GM23338 (cell line): ENCODE results near the gene CALCR. TPM values are rescaled to one million over a fixed set of nuclear protein-coding genes. Genes with fewer than 3 reads are reported as not detected.

ENCODE experiments used
- ATAC-seq: fragments of 200-7000 bp; cut with Tn5 transposase; 3 replicates; pipeline ENCODE4 v1.9.1; 2020
- DNase-seq: peaks from one replicate; pipeline ENCODE4 v3.0.0-alpha.2; 2015; ENCODE audit warnings: low spot score
- H2AFZ ChIP-seq: fragments of 200-600 bp; sonication (generic); 2 replicates; pipeline ENCODE4 v1.8.0; 2016; ENCODE audit warnings: antibody characterized with exemption, mild to moderate bottlenecking, moderate library complexity
- H3F3A ChIP-seq: fragments of 200-600 bp; sonication (generic); replicated peaks from 2 replicates; pipeline ENCODE4 v1.8.0; 2017; ENCODE audit warnings: antibody characterized with exemption, mixed run types, low read depth
- H3K27ac ChIP-seq: fragments of 200-600 bp; sonication (generic); 2 replicates; pipeline ENCODE4 v1.6.1; 2016; ENCODE audit warnings: low read depth
- H3K27me3 ChIP-seq: fragments of 200-600 bp; sonication (generic); 2 replicates; pipeline ENCODE4 v1.8.0; 2016; ENCODE audit warnings: mild to moderate bottlenecking, mixed run types, moderate library complexity; ENCODE audit not compliant: insufficient read depth
- H3K36me3 ChIP-seq: fragments of 200-600 bp; sonication (generic); 2 replicates; pipeline ENCODE4 v1.8.0; 2016; ENCODE audit warnings: mild to moderate bottlenecking; ENCODE audit not compliant: insufficient read depth
- H3K4me1 ChIP-seq: fragments of 200-600 bp; sonication (generic); 2 replicates; pipeline ENCODE4 v1.8.0; 2016; ENCODE audit warnings: mild to moderate bottlenecking, moderate library complexity; ENCODE audit not compliant: insufficient read depth
- H3K4me2 ChIP-seq: fragments of 200-600 bp; sonication (generic); 2 replicates; pipeline ENCODE4 v1.7.1; 2017; ENCODE audit warnings: mixed run types
- H3K4me3 ChIP-seq: fragments of 200-600 bp; sonication (generic); 2 replicates; pipeline ENCODE4 v1.6.1; 2016; ENCODE audit warnings: mixed run types
- H3K79me2 ChIP-seq: fragments of 200-600 bp; sonication (generic); replicated peaks from 2 replicates; pipeline ENCODE4 v1.8.0; 2017; ENCODE audit warnings: mild to moderate bottlenecking; ENCODE audit not compliant: insufficient read depth
- H3K9me2 ChIP-seq: fragments of 200-600 bp; sonication (generic); 2 replicates; pipeline ENCODE4 v1.8.0; 2017; ENCODE audit not compliant: insufficient read depth
- H4K20me1 ChIP-seq: fragments of 200-600 bp; sonication (generic); replicated peaks from 2 replicates; pipeline ENCODE4 v1.8.0; 2017; ENCODE audit warnings: mild to moderate bottlenecking; ENCODE audit not compliant: insufficient read depth
- H3K27ac Mint-ChIP-seq: 2 replicates; pipeline ENCODE4 v1.8.0; 2020; ENCODE audit warnings: inconsistent platforms, mild to moderate bottlenecking, moderate library complexity, mixed read lengths
- H3K27me3 Mint-ChIP-seq: 3 replicates; pipeline ENCODE4 v1.8.0; 2022; ENCODE audit warnings: low read depth, mild to moderate bottlenecking, moderate library complexity, mixed read lengths, inconsistent platforms; ENCODE audit not compliant: insufficient read depth, poor library complexity
- H3K36me3 Mint-ChIP-seq: 3 replicates; pipeline ENCODE4 v1.8.0; 2021; ENCODE audit warnings: low read depth, mild to moderate bottlenecking, inconsistent platforms, moderate library complexity, mixed read lengths
- H3K4me1 Mint-ChIP-seq: 3 replicates; pipeline ENCODE4 v1.8.0; 2020; ENCODE audit warnings: mild to moderate bottlenecking, inconsistent platforms, mixed read lengths
- H3K4me3 Mint-ChIP-seq: 3 replicates; pipeline ENCODE4 v1.8.0; 2021; ENCODE audit warnings: moderate library complexity, mild to moderate bottlenecking, inconsistent platforms, mixed read lengths
- H3K9me3 Mint-ChIP-seq: 3 replicates; pipeline ENCODE4 v1.8.0; 2020; ENCODE audit warnings: moderate library complexity, mild to moderate bottlenecking, inconsistent platforms, mixed read lengths
- CREB1 ChIP-seq: fragments of 250-450 bp; sonication (Bioruptor Pico); IDR thresholded peaks from 2 replicates; pipeline ENCODE4 v1.5.0; 2020; ENCODE audit warnings: low read depth, mild to moderate bottlenecking, moderate library complexity
- EZH2 ChIP-seq: fragments of 200-600 bp; sonication (generic); IDR thresholded peaks from one replicate; pipeline ENCODE4 v1.8.0; 2017; ENCODE audit warnings: antibody characterized with exemption, mild to moderate bottlenecking, low read depth; ENCODE audit not compliant: unreplicated experiment
- EZH2phosphoT487 ChIP-seq: fragments of 200-600 bp; sonication (generic); IDR thresholded peaks from one replicate; pipeline ENCODE4 v1.8.1; 2018; ENCODE audit warnings: antibody characterized with exemption; ENCODE audit not compliant: unreplicated experiment
- JUNB ChIP-seq: IDR thresholded peaks from one replicate; pipeline ENCODE4 v1.6.1; 2016; ENCODE audit warnings: antibody characterized with exemption; ENCODE audit not compliant: unreplicated experiment
- NANOG ChIP-seq: IDR thresholded peaks from 2 replicates; pipeline ENCODE4 v1.6.1; 2016; ENCODE audit warnings: antibody characterized with exemption, borderline replicate concordance
- POLR2AphosphoS5 ChIP-seq: IDR thresholded peaks from 2 replicates; pipeline ENCODE4 v1.6.1; 2016; ENCODE audit warnings: antibody characterized with exemption, low read depth
- STAT1 ChIP-seq: IDR thresholded peaks from one replicate; pipeline ENCODE4 v1.6.1; 2016; ENCODE audit warnings: antibody characterized with exemption; ENCODE audit not compliant: unreplicated experiment
- ZNF114 ChIP-seq: fragments of 250-450 bp; sonication (Bioruptor Pico); IDR thresholded peaks from 2 replicates; pipeline ENCODE4 v1.5.0; 2020; ENCODE audit warnings: mild to moderate bottlenecking, moderate library complexity
- ZNF331 ChIP-seq: fragments of 250-450 bp; sonication (Bioruptor Pico); IDR thresholded peaks from 2 replicates; pipeline ENCODE4 v1.5.0; 2020; ENCODE audit warnings: low read depth, mild to moderate bottlenecking, moderate library complexity
- polyA plus RNA-seq: library from polyadenylated mRNA; unstranded; fragments of >200 nt; fragmentation: Nextera tagmentation; extraction: Ambion mirVana; gene quantifications from 2 replicates; pipeline ENCODE4 v1.2.1, GENCODE V29; 2016
- total RNA-seq: library from RNA; depleted of rRNA; stranded (reverse); fragments of >200 nt; shearing (Covaris generic); gene quantifications from 2 replicates; pipeline ENCODE4 v1.2.3, GENCODE V29; 2014
- TF ChIP-seq, protein P1 (sequence below): fragments of 250-450 bp; sonication (Bioruptor Pico); IDR thresholded peaks from 2 replicates; pipeline ENCODE4 v1.5.0; 2020; ENCODE audit warnings: mild to moderate bottlenecking, moderate library complexity
- TF ChIP-seq, protein P2 (sequence below): IDR thresholded peaks from one replicate; pipeline ENCODE4 v1.6.1; 2018; ENCODE audit warnings: antibody characterized with exemption; ENCODE audit not compliant: unreplicated experiment
- TF ChIP-seq, protein P3 (sequence below), 2 experiments: fragments of 200-600 bp in 1 of 2; sonication (generic) in 1 of 2; conservative IDR thresholded peaks; 2 replicates each; pipeline versions ENCODE4 v1.5.1 to v1.6.1; 2016 to 2017; ENCODE audit warnings: antibody characterized with exemption in 2 of 2, low read depth in 2 of 2, mild to moderate bottlenecking in 2 of 2, moderate library complexity in 1 of 2
- TF ChIP-seq, protein P4 (sequence below): IDR thresholded peaks from 2 replicates; pipeline ENCODE4 v1.6.1; 2016; ENCODE audit warnings: antibody characterized with exemption

CALCR gene
- total and polyA plus RNA-seq, 2 experiments from 2014 or later: 0.32 to 1.6 TPM

DNA sequence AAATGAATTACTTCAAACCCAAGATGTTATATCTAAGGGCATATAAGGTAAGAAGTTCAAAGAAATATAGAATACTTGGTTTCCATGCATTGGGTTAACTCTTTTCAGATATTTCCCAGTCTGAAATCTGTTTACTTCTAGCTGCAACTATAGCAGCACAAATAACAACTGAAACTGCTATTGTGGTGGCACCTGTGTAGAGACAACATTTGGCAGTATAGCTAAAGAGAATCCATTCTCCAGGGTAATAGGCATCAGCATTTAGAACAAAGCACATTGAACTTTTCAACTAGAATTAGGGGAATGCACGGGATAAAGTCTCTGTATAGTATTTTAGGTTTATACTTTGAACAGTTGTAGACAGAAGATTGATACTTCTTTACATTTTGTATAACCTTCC, 19.7 kb upstream of the CALCR start:
- ATAC-seq: no peak
- TF ChIP-seq EZH2phosphoT487 (no peak), JUNB (no peak), ZNF331 (CRISPR knock-in tag) (no peak), NANOG (no peak), CREB1 (CRISPR knock-in tag) (no peak), ZNF114 (no peak), STAT1 (no peak), POLR2AphosphoS5 (no peak), EZH2 (no peak)
- TF ChIP-seq, protein P1, sequence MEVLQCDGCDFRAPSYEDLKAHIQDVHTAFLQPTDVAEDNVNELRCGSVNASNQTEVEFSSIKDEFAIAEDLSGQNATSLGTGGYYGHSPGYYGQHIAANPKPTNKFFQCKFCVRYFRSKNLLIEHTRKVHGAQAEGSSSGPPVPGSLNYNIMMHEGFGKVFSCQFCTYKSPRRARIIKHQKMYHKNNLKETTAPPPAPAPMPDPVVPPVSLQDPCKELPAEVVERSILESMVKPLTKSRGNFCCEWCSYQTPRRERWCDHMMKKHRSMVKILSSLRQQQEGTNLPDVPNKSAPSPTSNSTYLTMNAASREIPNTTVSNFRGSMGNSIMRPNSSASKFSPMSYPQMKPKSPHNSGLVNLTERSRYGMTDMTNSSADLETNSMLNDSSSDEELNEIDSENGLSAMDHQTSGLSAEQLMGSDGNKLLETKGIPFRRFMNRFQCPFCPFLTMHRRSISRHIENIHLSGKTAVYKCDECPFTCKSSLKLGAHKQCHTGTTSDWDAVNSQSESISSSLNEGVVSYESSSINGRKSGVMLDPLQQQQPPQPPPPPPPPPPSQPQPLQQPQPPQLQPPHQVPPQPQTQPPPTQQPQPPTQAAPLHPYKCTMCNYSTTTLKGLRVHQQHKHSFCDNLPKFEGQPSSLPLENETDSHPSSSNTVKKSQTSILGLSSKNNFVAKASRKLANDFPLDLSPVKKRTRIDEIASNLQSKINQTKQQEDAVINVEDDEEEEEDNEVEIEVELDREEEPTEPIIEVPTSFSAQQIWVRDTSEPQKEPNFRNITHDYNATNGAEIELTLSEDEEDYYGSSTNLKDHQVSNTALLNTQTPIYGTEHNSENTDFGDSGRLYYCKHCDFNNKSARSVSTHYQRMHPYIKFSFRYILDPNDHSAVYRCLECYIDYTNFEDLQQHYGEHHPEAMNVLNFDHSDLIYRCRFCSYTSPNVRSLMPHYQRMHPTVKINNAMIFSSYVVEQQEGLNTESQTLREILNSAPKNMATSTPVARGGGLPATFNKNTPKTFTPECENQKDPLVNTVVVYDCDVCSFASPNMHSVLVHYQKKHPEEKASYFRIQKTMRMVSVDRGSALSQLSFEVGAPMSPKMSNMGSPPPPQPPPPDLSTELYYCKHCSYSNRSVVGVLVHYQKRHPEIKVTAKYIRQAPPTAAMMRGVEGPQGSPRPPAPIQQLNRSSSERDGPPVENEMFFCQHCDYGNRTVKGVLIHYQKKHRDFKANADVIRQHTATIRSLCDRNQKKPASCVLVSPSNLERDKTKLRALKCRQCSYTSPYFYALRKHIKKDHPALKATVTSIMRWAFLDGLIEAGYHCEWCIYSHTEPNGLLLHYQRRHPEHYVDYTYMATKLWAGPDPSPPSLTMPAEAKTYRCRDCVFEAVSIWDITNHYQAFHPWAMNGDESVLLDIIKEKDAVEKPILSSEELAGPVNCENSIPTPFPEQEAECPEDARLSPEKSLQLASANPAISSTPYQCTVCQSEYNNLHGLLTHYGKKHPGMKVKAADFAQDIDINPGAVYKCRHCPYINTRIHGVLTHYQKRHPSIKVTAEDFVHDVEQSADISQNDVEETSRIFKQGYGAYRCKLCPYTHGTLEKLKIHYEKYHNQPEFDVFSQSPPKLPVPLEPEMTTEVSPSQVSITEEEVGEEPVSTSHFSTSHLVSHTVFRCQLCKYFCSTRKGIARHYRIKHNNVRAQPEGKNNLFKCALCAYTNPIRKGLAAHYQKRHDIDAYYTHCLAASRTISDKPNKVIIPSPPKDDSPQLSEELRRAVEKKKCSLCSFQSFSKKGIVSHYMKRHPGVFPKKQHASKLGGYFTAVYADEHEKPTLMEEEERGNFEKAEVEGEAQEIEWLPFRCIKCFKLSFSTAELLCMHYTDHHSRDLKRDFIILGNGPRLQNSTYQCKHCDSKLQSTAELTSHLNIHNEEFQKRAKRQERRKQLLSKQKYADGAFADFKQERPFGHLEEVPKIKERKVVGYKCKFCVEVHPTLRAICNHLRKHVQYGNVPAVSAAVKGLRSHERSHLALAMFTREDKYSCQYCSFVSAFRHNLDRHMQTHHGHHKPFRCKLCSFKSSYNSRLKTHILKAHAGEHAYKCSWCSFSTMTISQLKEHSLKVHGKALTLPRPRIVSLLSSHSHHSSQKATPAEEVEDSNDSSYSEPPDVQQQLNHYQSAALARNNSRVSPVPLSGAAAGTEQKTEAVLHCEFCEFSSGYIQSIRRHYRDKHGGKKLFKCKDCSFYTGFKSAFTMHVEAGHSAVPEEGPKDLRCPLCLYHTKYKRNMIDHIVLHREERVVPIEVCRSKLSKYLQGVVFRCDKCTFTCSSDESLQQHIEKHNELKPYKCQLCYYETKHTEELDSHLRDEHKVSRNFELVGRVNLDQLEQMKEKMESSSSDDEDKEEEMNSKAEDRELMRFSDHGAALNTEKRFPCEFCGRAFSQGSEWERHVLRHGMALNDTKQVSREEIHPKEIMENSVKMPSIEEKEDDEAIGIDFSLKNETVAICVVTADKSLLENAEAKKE (CRISPR knock-in tag): no peak
- TF ChIP-seq, protein P2, sequence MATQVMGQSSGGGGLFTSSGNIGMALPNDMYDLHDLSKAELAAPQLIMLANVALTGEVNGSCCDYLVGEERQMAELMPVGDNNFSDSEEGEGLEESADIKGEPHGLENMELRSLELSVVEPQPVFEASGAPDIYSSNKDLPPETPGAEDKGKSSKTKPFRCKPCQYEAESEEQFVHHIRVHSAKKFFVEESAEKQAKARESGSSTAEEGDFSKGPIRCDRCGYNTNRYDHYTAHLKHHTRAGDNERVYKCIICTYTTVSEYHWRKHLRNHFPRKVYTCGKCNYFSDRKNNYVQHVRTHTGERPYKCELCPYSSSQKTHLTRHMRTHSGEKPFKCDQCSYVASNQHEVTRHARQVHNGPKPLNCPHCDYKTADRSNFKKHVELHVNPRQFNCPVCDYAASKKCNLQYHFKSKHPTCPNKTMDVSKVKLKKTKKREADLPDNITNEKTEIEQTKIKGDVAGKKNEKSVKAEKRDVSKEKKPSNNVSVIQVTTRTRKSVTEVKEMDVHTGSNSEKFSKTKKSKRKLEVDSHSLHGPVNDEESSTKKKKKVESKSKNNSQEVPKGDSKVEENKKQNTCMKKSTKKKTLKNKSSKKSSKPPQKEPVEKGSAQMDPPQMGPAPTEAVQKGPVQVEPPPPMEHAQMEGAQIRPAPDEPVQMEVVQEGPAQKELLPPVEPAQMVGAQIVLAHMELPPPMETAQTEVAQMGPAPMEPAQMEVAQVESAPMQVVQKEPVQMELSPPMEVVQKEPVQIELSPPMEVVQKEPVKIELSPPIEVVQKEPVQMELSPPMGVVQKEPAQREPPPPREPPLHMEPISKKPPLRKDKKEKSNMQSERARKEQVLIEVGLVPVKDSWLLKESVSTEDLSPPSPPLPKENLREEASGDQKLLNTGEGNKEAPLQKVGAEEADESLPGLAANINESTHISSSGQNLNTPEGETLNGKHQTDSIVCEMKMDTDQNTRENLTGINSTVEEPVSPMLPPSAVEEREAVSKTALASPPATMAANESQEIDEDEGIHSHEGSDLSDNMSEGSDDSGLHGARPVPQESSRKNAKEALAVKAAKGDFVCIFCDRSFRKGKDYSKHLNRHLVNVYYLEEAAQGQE: no peak
- TF ChIP-seq, protein P3, sequence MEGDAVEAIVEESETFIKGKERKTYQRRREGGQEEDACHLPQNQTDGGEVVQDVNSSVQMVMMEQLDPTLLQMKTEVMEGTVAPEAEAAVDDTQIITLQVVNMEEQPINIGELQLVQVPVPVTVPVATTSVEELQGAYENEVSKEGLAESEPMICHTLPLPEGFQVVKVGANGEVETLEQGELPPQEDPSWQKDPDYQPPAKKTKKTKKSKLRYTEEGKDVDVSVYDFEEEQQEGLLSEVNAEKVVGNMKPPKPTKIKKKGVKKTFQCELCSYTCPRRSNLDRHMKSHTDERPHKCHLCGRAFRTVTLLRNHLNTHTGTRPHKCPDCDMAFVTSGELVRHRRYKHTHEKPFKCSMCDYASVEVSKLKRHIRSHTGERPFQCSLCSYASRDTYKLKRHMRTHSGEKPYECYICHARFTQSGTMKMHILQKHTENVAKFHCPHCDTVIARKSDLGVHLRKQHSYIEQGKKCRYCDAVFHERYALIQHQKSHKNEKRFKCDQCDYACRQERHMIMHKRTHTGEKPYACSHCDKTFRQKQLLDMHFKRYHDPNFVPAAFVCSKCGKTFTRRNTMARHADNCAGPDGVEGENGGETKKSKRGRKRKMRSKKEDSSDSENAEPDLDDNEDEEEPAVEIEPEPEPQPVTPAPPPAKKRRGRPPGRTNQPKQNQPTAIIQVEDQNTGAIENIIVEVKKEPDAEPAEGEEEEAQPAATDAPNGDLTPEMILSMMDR (conservative IDR thresholded peaks at IDR 0.05; ENCODE audit: low read depth in 2 of 2): no peak
- TF ChIP-seq, protein P4, sequence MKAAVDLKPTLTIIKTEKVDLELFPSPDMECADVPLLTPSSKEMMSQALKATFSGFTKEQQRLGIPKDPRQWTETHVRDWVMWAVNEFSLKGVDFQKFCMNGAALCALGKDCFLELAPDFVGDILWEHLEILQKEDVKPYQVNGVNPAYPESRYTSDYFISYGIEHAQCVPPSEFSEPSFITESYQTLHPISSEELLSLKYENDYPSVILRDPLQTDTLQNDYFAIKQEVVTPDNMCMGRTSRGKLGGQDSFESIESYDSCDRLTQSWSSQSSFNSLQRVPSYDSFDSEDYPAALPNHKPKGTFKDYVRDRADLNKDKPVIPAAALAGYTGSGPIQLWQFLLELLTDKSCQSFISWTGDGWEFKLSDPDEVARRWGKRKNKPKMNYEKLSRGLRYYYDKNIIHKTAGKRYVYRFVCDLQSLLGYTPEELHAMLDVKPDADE: no peak
- Histone ChIP-seq H3K4me2 (no peak overlapping the region), H3K4me3 (no peak overlapping the region), H3K4me1 (no peaks in the 10 kb centered on the region), H2AFZ (no peak overlapping the region), H4K20me1 (no peaks in the 10 kb centered on the region), H3K27me3 (no peaks in the 10 kb centered on the region), H3K79me2 (peaks cover 8% of the 10 kb centered on the region; the same call in 1 of the 2 replicates), H3K9me2 (no peaks in the 10 kb centered on the region), H3K27ac (no peak overlapping the region), H3F3A (no peaks in the 10 kb centered on the region), H3K36me3 (no peaks in the 10 kb centered on the region)
- Mint-ChIP-seq H3K27ac (no peak overlapping the region), H3K4me1 (peaks cover 6% of the 10 kb centered on the region), H3K27me3 (peaks cover 6% of the 10 kb centered on the region), H3K36me3 (peaks cover 14% of the 10 kb centered on the region), H3K9me3 (peaks cover 22% of the 10 kb centered on the region; the same call in 2 of the 3 replicates), H3K4me3 (no peak overlapping the region)
- DNase-seq: no peak
